T-helper 2 cell treated with Interferon-gamma antibody and Interleukin-4, amounts not matched to agents 5 μg/mL and 100 μg/mL, for 36 hours (primary cell): ENCODE results near the gene HS3ST4.

Experiments
- DNase-seq: peaks from one replicate; pipeline ENCODE4 v3.0.0; 2021; ENCODE audit warnings: low spot score
- H3K27ac Mint-ChIP-seq: one replicate; pipeline ENCODE4 v1.8.0; 2021; ENCODE audit warnings: mild to moderate bottlenecking, mixed read lengths
- H3K27me3 Mint-ChIP-seq: one replicate; pipeline ENCODE4 v1.8.0; 2021; ENCODE audit warnings: low read depth, mixed read lengths
- H3K36me3 Mint-ChIP-seq: one replicate; pipeline ENCODE4 v1.8.0; 2021; ENCODE audit warnings: low read depth, mixed read lengths
- H3K4me1 Mint-ChIP-seq: one replicate; pipeline ENCODE4 v1.8.0; 2021; ENCODE audit warnings: low read depth, mixed read lengths
- H3K4me3 Mint-ChIP-seq: one replicate; pipeline ENCODE4 v1.8.0; 2022; ENCODE audit warnings: mild to moderate bottlenecking, moderate library complexity, mixed read lengths
- H3K9me3 Mint-ChIP-seq: one replicate; pipeline ENCODE4 v1.8.0; 2021; ENCODE audit warnings: mixed read lengths

HS3ST4 gene

GRCh38 chr16:25905810-25906209 lies 214.1 kb downstream of the HS3ST4 start:
- H3K4me1 Mint-ChIP-seq: no peaks in the 10 kb centered on the region
- H3K9me3 Mint-ChIP-seq: no peaks in the 10 kb centered on the region
- H3K36me3 Mint-ChIP-seq: no peaks in the 10 kb centered on the region
- H3K27me3 Mint-ChIP-seq: no peaks in the 10 kb centered on the region
- DNase-seq: no peak
- H3K4me3 Mint-ChIP-seq: no peak overlapping the region
- H3K27ac Mint-ChIP-seq: no peak overlapping the region

GRCh38 chr16:25910971-25911370 lies 219.2 kb downstream of the HS3ST4 start:
- H3K27ac Mint-ChIP-seq: no peak overlapping the region
- no peaks in the 10 kb centered on the region for H3K9me3 Mint-ChIP-seq
- H3K4me1 Mint-ChIP-seq: no peaks in the 10 kb centered on the region
- no peak for DNase-seq
- H3K27me3 Mint-ChIP-seq: no peaks in the 10 kb centered on the region
- H3K4me3 Mint-ChIP-seq: no peak overlapping the region
- H3K36me3 Mint-ChIP-seq: no peaks in the 10 kb centered on the region

DNA sequence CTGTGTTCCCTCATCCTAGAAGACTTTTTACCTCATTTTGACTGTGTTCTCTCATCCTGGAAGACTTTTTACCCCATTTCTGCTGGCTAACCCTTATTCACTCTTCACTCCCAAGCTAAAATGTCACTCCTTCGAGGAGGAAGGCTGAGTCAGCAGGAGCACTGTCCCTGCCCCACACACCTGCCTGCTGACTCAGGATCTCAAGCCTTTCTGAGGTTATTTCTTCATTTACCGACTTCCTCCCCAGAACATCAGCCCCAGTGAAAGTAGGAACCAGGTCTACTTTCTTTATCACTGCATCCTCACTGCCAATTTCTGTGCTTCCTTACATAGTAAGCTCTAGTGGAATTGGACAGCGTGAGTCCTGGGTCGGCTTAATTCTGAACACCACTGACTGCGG lies 220.6 kb downstream of the HS3ST4 start:
- H3K4me1 Mint-ChIP-seq: no peaks in the 10 kb centered on the region
- H3K27ac Mint-ChIP-seq: no peak overlapping the region
- no peak for DNase-seq
- no peaks in the 10 kb centered on the region for H3K9me3 Mint-ChIP-seq
- H3K36me3 Mint-ChIP-seq: no peaks in the 10 kb centered on the region
- no peak overlapping the region for H3K4me3 Mint-ChIP-seq
- H3K27me3 Mint-ChIP-seq: no peaks in the 10 kb centered on the region

DNA sequence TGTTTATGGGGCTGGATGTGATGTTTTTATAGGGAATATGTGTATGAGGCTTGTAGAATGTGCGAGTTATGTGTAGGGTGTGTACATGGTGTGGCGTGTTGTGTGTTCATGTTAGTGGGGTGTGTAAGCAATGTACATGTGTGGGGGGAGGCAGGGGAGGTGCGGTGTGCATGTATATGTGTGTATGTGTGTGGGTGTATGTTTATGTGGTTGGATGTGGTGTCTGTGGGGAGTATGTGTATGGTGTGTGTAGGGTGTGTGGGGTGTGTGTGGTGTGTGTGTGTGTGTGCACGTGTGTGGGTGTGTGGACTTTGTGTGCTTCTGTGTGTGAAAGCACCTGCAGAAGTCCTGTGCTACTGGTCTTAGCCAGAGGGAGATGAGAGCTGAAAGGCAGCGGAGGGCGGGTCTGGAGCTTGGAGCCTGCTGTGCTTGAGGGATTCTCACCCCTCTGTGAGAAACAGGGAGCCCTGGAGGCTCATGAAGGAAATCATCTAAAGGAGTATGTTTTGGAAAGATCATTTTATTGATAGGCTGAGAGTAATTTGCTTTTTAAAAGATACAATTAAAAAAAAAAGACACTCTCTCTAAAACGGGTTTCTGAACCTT lies 222.7 kb downstream of the HS3ST4 start:
- H3K9me3 Mint-ChIP-seq: no peaks in the 10 kb centered on the region
- H3K4me3 Mint-ChIP-seq: no peak overlapping the region
- no peaks in the 10 kb centered on the region for H3K27me3 Mint-ChIP-seq
- no peak for DNase-seq
- no peaks in the 10 kb centered on the region for H3K4me1 Mint-ChIP-seq
- no peaks in the 10 kb centered on the region for H3K36me3 Mint-ChIP-seq
- H3K27ac Mint-ChIP-seq: no peak overlapping the region

DNA sequence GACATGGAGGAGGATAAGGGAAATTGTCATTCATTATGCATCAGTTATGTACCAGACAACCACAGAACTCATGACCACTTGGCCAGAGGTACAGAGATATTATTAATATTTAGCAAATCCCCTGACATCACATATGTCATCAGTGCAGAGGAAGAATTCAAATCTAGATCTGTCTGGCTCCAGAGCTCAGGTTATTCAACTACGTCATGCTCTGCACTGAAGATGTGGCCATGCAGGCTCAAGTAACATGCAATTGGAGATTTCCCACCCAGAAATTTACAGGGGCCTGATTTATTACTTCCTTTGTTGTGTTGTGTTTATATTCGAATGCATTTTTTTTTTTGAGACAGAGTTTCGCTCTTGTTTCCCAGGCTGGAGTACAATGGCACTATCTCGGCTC lies 224.3 kb downstream of the HS3ST4 start:
- Mint-ChIP-seq H3K27me3 (no peaks in the 10 kb centered on the region), H3K9me3 (no peaks in the 10 kb centered on the region), H3K36me3 (no peaks in the 10 kb centered on the region), H3K4me1 (no peaks in the 10 kb centered on the region), H3K4me3 (no peak overlapping the region), H3K27ac (no peak overlapping the region)
- no peak for DNase-seq

GRCh38 chr16:25922438-25922837 lies 230.7 kb downstream of the HS3ST4 start:
- no peaks in the 10 kb centered on the region for H3K9me3 Mint-ChIP-seq
- no peaks in the 10 kb centered on the region for H3K4me1 Mint-ChIP-seq
- H3K36me3 Mint-ChIP-seq: no peaks in the 10 kb centered on the region
- DNase-seq: no peak
- H3K4me3 Mint-ChIP-seq: no peak overlapping the region
- no peaks in the 10 kb centered on the region for H3K27me3 Mint-ChIP-seq
- no peak overlapping the region for H3K27ac Mint-ChIP-seq

GRCh38 chr16:25925421-25925820 lies 233.7 kb downstream of the HS3ST4 start:
- no peak for DNase-seq
- no peaks in the 10 kb centered on the region for H3K27me3 Mint-ChIP-seq
- H3K36me3 Mint-ChIP-seq: no peaks in the 10 kb centered on the region
- no peak overlapping the region for H3K4me3 Mint-ChIP-seq
- no peaks in the 10 kb centered on the region for H3K9me3 Mint-ChIP-seq
- H3K27ac Mint-ChIP-seq: no peak overlapping the region
- H3K4me1 Mint-ChIP-seq: no peaks in the 10 kb centered on the region

- DNase-seq: no peak
- no peaks in the 10 kb centered on the region for H3K36me3 Mint-ChIP-seq
- H3K27me3 Mint-ChIP-seq: no peaks in the 10 kb centered on the region
- no peak overlapping the region for H3K4me3 Mint-ChIP-seq
- no peaks in the 10 kb centered on the region for H3K9me3 Mint-ChIP-seq
- H3K27ac Mint-ChIP-seq: no peak overlapping the region
- H3K4me1 Mint-ChIP-seq: no peaks in the 10 kb centered on the region
Measured at GRCh38 chr16:25931473-25932035, 239.8 kb downstream of the HS3ST4 start.

DNA sequence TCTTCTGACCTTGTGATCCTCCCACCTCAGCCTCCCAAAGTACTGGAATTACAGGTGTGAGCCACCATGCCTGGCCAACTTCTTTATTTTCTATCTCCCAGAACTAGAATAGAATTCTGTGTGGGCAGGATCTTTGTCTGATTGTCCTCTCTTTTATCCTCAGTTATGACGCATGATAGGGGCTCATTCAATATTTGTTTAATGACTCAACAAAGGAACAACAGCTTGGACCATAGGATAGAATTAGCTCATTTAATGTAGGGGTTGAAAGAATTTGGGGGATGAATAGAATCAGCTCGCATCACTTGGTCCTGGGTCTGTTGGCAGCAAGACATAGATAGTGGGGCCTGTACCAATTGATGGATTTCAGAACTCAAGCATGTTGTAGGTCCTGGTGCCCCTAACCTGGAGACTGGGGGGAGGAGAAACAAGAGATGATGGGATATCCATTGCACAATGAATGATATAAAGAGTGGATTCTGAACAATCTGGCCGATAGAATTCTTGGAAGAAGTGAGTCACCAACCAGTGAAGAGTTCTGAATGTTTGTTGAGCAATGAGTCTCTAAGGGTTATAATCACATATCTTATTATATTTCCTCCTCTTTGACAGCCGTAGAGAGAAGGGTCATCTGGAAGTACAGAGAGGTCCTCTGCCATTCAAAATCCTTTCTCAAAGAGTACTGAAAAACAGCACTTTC lies 250.2 kb downstream of the HS3ST4 start:
- H3K4me3 Mint-ChIP-seq: no peak overlapping the region
- H3K36me3 Mint-ChIP-seq: no peaks in the 10 kb centered on the region
- H3K27me3 Mint-ChIP-seq: no peaks in the 10 kb centered on the region
- no peak overlapping the region for H3K27ac Mint-ChIP-seq
- H3K9me3 Mint-ChIP-seq: peaks cover 13% of the 10 kb centered on the region
- H3K4me1 Mint-ChIP-seq: no peaks in the 10 kb centered on the region
- DNase-seq: no peak

DNA sequence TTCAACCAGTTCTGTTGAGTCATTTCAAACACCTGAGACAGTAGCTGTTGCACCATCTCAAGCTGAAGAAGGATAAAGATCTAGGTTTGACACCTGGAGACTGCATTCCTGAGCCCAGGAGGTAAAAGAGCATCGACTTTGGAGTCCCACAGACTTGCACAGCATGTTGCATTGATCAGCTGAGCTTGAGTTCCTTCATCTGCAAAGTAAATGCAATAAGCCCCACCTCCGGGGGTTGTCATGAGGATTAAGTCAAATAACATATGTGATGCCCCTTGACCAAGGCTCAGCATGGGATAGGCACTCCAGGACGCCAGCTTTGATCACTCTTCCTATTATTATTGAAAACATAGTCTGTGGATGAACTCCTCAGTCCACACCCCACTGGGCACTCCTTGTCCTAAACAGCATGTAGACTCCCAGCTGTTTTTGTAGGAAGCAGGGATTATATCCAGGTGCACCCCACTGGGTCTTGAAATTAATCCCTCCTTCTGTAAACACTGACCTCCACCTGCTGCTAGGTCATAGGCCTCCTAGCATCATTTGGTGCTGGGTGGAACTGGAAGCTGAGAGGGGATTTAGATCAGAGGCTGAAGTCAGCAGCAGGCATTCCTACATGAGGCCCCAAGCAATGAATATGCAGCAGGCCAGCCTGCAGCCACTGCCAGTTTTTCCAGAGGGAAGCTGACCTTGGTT lies 259.0 kb downstream of the HS3ST4 start:
- Mint-ChIP-seq H3K9me3 (peaks cover 5% of the 10 kb centered on the region), H3K27ac (no peak overlapping the region), H3K4me1 (no peaks in the 10 kb centered on the region), H3K36me3 (no peaks in the 10 kb centered on the region), H3K4me3 (no peak overlapping the region), H3K27me3 (peaks cover 4% of the 10 kb centered on the region)
- no peak for DNase-seq

GRCh38 chr16:25951999-25952398 lies 260.2 kb downstream of the HS3ST4 start:
- no peaks in the 10 kb centered on the region for H3K4me1 Mint-ChIP-seq

GRCh38 chr16:25952983-25953382 lies 261.2 kb downstream of the HS3ST4 start:
- no peaks in the 10 kb centered on the region for H3K4me1 Mint-ChIP-seq
- no peaks in the 10 kb centered on the region for H3K36me3 Mint-ChIP-seq
- H3K9me3 Mint-ChIP-seq: peaks cover 4% of the 10 kb centered on the region
- no peak overlapping the region for H3K4me3 Mint-ChIP-seq
- DNase-seq: no peak
- no peak overlapping the region for H3K27ac Mint-ChIP-seq
- peaks cover 4% of the 10 kb centered on the region for H3K27me3 Mint-ChIP-seq

More at GRCh38 chr16:25951999-25952398, 260.2 kb downstream of the HS3ST4 start:
- Mint-ChIP-seq H3K36me3 (no peaks in the 10 kb centered on the region), H3K4me3 (no peak overlapping the region), H3K27me3 (peaks cover 4% of the 10 kb centered on the region), H3K27ac (no peak overlapping the region), H3K9me3 (peaks cover 4% of the 10 kb centered on the region)
- no peak for DNase-seq

DNA sequence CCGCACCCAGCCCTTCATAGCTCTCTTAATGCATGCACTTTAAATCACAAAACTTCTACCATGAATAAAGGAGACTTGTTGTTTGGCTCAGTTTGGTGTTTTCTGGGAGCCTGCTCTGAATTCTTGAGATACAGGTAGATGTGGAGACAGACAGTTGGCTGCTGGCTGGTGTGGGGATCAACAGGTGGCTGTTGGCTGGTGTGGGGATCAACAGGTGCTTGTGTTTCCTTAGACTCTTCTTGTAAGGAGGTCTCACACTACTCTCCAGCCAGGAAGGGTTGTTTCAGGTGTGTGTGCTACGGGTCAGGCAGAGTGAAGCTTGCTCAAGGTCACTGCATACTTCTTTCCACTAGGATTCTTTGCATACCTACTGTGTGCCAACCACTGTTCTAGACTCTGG lies 265.9 kb downstream of the HS3ST4 start:
- H3K27ac Mint-ChIP-seq: no peak overlapping the region
- H3K36me3 Mint-ChIP-seq: no peaks in the 10 kb centered on the region
- DNase-seq: no peak

GRCh38 chr16:25959221-25959620 lies 267.5 kb downstream of the HS3ST4 start:
- H3K4me1 Mint-ChIP-seq: peaks cover 3% of the 10 kb centered on the region
- no peak overlapping the region for H3K27ac Mint-ChIP-seq
- no peak for DNase-seq
- peaks cover 7% of the 10 kb centered on the region for H3K9me3 Mint-ChIP-seq
- no peak overlapping the region for H3K4me3 Mint-ChIP-seq
- H3K27me3 Mint-ChIP-seq: peaks cover 7% of the 10 kb centered on the region
- H3K36me3 Mint-ChIP-seq: no peaks in the 10 kb centered on the region

More for the DNA sequence above, 265.9 kb downstream of the HS3ST4 start:
- Mint-ChIP-seq H3K4me1 (no peaks in the 10 kb centered on the region), H3K27me3 (peaks cover 7% of the 10 kb centered on the region), H3K9me3 (peaks cover 11% of the 10 kb centered on the region), H3K4me3 (no peak overlapping the region)
